ENCODE data around the gene TEKT1. TPM values are rescaled to one million over a fixed set of nuclear protein-coding genes. Genes with fewer than 3 reads are reported as not detected.

Gene TEKT1
- total and polyA plus RNA-seq, 4 donors, result 0.15 TPM; not detected in 3

GRCh38 chr17:6782244-6782643 lies 49.3 kb downstream of the TEKT1 start:
- TF ChIP-seq CTCF (IDR thresholded peaks at IDR 0.05; ENCODE audit: low read depth, low read length, missing input control) (no peak), ZBTB33 (IDR thresholded peaks at IDR 0.05) (no peak), YY1 (IDR thresholded peaks at IDR 0.05) (no peak), FOXA1 (IDR thresholded peaks at IDR 0.05) (no peak), NR2F2 (IDR thresholded peaks at IDR 0.05) (no peak)
- Histone ChIP-seq H3K27ac (ENCODE audit: low read depth in 1 of 2, low read length in 2 of 2) (no peak overlapping the region), H3K36me3 (ENCODE audit: control insufficient read depth in 4 of 4, insufficient read depth in 3 of 4, low read depth in 1 of 4, low read length in 3 of 4) (no peaks in the 10 kb centered on the region), H3K27me3 (ENCODE audit: control insufficient read depth in 4 of 4, insufficient read depth in 4 of 4, low read length in 3 of 4) (no peaks in the 10 kb centered on the region), H3K4me3 (ENCODE audit: low read depth in 1 of 3, low read length in 3 of 3) (no peak overlapping the region), H3K4me1 (ENCODE audit: control insufficient read depth in 4 of 4, insufficient read depth in 4 of 4, low read length in 3 of 4) (peaks cover 0 to 13% (median 5%) of the 10 kb centered on the region in 4 donors), H3K9ac (ENCODE audit: low read depth in 1 of 2, low read length in 2 of 2) (no peak overlapping the region), H3K9me3 (ENCODE audit: control insufficient read depth in 4 of 4, low read length in 3 of 4) (peaks cover 0 to 8% (median 1%) of the 10 kb centered on the region in 4 donors)
- 98% methylated on average over 4 of the region's 4 CpGs for WGBS
- no peak for DNase-seq (ENCODE audit: low spot score)

GRCh38 chr17:6780886-6781285 lies 50.6 kb downstream of the TEKT1 start:
- H3K4me1 ChIP-seq (ENCODE audit: control insufficient read depth in 4 of 4, insufficient read depth in 4 of 4, low read length in 3 of 4), result peaks cover 0 to 16% (median 7%) of the 10 kb centered on the region in 4 donors
- no peaks in the 10 kb centered on the region for H3K36me3 ChIP-seq (ENCODE audit: control insufficient read depth in 4 of 4, insufficient read depth in 3 of 4, low read depth in 1 of 4, low read length in 3 of 4)
- WGBS, result 77% methylated on average over 3 of the region's 3 CpGs
- TF ChIP-seq FOXA1 (IDR thresholded peaks at IDR 0.05), result no peak
- TF ChIP-seq ZBTB33 (IDR thresholded peaks at IDR 0.05), result no peak
- TF ChIP-seq HNF4G (IDR thresholded peaks at IDR 0.05), result no peak
- no peak for TF ChIP-seq RXRA (IDR thresholded peaks at IDR 0.05)
- TF ChIP-seq MAX (IDR thresholded peaks at IDR 0.05), result no peak
- no peak for TF ChIP-seq REST (IDR thresholded peaks at IDR 0.05)
- no peak for TF ChIP-seq GABPA (IDR thresholded peaks at IDR 0.05 in 1 of 2, conservative IDR thresholded peaks at IDR 0.05 in 1 of 2)
- TF ChIP-seq NR2F2 (IDR thresholded peaks at IDR 0.05), result no peak
- no peak for TF ChIP-seq SP1 (IDR thresholded peaks at IDR 0.05)
- TF ChIP-seq TAF1 (conservative IDR thresholded peaks at IDR 0.05), result no peak
- no peak for TF ChIP-seq YY1 (IDR thresholded peaks at IDR 0.05)
- TF ChIP-seq FOXA2 (IDR thresholded peaks at IDR 0.05), result no peak
- no peak for TF ChIP-seq HNF4A (conservative IDR thresholded peaks at IDR 0.05)
- TF ChIP-seq EGR1 (IDR thresholded peaks at IDR 0.05; ENCODE audit: low read depth in 2 of 2), result no peak
- TF ChIP-seq CTCF (IDR thresholded peaks at IDR 0.05; ENCODE audit: low read depth, low read length, missing input control), result no peak
- TF ChIP-seq JUND (IDR thresholded peaks at IDR 0.05), result no peak
- no peak for TF ChIP-seq ATF3 (IDR thresholded peaks at IDR 0.05)
- no peak for TF ChIP-seq RAD21 (IDR thresholded peaks at IDR 0.05)
- H3K27me3 ChIP-seq (ENCODE audit: control insufficient read depth in 4 of 4, insufficient read depth in 4 of 4, low read length in 3 of 4), result no peaks in the 10 kb centered on the region
- no peak overlapping the region for H3K27ac ChIP-seq (ENCODE audit: low read depth in 1 of 2, low read length in 2 of 2)
- DNase-seq (ENCODE audit: low spot score), result no peak
- H3K4me3 ChIP-seq (ENCODE audit: low read depth in 1 of 3, low read length in 3 of 3), result no peak overlapping the region
- H3K9ac ChIP-seq (ENCODE audit: low read depth in 1 of 2, low read length in 2 of 2), result no peak overlapping the region
- H3K9me3 ChIP-seq (ENCODE audit: control insufficient read depth in 4 of 4, low read length in 3 of 4), result peaks cover 0 to 8% (median 1%) of the 10 kb centered on the region in 4 donors

Measured in liver (tissue), 9 donors.